Measurements from ENCODE around the gene TMEM214. TPM values are rescaled to one million over a fixed set of nuclear protein-coding genes. Genes with fewer than 3 reads are reported as not detected.

TMEM214 gene, protein sequence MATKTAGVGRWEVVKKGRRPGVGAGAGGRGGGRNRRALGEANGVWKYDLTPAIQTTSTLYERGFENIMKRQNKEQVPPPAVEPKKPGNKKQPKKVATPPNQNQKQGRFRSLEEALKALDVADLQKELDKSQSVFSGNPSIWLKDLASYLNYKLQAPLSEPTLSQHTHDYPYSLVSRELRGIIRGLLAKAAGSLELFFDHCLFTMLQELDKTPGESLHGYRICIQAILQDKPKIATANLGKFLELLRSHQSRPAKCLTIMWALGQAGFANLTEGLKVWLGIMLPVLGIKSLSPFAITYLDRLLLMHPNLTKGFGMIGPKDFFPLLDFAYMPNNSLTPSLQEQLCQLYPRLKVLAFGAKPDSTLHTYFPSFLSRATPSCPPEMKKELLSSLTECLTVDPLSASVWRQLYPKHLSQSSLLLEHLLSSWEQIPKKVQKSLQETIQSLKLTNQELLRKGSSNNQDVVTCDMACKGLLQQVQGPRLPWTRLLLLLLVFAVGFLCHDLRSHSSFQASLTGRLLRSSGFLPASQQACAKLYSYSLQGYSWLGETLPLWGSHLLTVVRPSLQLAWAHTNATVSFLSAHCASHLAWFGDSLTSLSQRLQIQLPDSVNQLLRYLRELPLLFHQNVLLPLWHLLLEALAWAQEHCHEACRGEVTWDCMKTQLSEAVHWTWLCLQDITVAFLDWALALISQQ
- 15.7 TPM for total RNA-seq

DNA sequence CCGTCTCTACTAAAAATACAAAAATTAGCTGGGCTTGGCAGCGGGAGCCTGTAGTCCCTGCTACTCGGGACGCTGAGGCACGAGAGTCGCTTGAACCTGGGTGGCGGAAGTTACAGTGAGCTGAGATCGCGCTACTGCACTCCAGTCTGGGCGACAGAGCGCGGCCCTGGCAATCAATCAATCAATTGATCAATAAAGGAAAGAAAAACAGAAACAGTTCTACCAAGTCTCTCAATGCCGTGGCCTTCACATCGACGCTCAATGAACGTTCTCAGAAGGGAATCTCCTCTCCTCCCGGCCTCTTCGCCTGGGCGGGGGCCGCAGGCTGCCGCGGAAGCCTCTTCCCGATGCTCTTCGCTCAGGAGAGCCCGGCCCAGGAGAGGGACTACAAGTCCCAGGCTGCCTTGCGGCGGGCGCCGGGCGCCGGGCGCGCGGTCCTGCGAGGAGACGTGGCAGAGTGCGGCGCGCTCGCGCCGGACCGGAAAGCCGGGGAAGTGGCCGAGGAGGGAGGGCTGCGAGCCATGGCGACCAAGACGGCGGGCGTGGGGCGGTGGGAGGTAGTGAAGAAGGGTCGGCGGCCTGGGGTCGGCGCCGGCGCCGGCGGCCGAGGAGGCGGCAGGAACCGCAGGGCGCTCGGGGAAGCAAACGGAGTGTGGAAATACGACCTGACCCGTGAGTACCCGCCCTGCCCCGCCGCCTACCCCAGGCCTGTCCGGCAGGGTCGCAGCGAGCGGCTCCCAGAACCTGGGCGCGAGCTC is at the start of gene TMEM214:
TSS of gene TMEM214 (plus strand) at position 471 of the 758 bp plus-strand sequence. CDS start at position 522, 51 bp downstream.

DNA sequence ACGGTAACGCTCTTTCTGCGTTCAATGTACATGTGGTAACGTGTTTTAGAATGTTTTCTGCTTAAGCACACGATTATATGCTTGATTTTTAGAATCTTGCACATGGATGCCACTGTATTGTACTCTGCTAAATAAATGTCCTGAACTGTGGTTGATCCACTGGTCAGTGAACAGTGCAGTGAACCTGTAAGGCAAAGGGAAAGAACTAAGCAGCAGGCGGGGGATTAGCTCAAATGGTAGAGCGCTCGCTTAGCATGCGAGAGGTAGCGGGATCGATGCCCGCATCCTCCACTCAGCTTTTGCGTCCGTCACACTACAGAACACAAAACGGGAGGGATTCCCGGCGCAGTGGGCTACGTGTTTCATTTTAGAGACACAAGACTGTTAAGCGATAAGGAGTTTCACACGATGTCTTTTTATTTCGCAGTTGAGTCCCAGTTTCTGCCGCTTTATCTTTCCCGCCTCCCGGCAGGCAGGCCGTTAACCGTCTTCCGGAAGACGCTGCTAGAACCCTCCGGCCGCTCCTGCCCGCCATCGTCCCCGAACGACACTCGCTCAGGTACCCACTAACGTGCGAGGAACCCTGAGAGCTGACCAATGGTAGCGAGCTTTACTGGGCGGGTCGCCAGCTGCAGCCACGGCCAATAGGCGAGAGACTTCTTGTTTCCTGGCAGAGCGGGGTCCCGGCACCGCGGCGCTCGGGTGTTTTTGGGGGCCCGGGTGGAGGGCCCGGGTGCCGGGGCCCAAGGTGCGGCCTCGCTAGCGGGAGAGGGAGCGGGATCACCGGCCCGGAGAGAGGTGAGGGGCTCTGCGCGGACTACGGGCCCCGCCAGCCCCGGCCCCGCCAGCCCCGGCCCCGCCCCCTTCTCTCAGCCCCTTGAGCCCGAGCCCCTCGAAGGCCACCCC is 18.5 kb downstream of the TMEM214 start, which contains the start of gene AGBL5:
TSS of gene AGBL5 (plus strand) at position 673 of the 906 bp plus-strand sequence. CDS start 1,291 bp downstream, outside the sequence.

DNA sequence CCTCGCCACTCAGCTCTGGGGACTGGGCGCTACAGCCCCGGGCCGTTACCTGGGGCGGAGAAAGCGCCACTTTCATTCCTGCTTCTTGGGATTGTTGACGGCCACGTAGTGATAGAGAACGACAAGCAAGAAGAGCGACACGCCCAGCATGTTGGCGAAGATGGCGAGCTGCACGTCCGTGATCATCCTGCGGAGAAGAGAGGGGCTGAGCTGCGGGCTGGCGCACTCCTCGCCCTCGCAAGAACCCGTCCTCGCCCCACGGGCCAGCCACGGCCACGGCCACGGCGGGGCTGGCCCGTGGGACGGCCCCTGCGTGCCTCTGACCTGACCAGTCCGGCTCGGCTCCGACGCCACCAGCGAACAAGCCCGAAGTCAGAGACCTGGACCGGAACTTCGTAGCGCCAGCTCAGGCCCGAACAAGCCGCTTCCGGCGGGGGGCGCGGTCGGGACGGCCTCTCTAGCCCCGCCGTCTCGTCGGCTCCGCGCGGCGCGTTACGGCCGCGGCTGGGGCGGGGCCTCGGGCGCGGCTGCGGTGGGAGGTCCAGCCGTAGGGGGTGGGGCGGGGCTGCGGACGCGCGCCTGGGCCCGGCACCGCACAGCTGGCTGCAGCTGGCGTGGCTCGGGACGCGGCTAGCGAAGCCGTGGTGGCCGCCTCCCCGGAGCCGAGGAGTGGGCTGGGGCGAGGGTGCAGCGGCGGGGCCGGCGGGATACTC is 38.7 kb downstream of the TMEM214 start, which contains the start of gene OST4:
TSS of gene OST4 (minus strand) at position 378 of the 713 bp plus-strand sequence.

DNA sequence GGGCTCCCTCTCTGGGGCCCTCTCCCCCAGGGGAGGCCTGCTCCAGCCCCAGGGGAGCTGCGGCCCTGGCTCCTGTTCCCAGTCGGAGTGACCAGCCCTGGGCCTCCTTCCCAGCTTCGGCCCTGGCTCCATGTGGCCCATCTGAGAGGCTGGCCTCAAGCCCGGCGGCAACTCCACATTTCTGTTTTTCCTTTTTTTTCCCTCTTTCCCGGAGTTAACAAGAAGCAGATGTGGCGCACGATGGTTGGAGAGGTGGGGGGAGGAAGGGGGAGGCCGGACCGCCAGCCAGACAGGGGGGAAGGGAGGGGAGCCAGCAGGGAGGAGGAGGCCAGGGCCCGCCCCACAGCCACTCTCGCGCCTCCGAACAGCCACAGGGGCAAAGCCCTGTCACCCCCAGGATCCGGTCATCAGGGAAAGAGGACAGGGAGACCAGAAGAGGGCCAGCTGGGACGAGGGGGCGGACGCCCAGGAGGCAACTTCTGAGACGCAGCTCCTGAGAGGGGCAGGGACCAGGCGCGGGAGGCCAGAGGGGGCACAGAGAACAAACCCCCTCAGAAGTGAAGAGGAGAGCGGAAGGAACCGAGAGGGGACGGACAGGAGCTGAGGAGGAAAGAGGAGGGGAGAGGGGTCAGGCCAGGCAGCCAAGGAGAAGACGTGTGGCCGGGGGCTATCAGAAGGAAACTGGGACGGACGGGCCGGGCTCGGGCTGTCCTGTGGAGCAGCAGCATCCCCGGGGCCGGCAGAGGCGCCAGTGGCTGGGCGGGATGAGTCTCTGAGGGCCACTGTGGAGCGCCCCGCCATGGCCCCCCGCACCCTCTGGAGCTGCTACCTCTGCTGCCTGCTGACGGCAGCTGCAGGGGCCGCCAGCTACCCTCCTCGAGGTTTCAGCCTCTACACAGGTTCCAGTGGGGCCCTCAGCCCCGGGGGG is 45.8 kb downstream of the TMEM214 start, which contains the start of gene EMILIN1:
TSS of gene EMILIN1 (plus strand) at position 349 of the 928 bp plus-strand sequence. CDS start at position 800, 451 bp downstream.

DNA sequence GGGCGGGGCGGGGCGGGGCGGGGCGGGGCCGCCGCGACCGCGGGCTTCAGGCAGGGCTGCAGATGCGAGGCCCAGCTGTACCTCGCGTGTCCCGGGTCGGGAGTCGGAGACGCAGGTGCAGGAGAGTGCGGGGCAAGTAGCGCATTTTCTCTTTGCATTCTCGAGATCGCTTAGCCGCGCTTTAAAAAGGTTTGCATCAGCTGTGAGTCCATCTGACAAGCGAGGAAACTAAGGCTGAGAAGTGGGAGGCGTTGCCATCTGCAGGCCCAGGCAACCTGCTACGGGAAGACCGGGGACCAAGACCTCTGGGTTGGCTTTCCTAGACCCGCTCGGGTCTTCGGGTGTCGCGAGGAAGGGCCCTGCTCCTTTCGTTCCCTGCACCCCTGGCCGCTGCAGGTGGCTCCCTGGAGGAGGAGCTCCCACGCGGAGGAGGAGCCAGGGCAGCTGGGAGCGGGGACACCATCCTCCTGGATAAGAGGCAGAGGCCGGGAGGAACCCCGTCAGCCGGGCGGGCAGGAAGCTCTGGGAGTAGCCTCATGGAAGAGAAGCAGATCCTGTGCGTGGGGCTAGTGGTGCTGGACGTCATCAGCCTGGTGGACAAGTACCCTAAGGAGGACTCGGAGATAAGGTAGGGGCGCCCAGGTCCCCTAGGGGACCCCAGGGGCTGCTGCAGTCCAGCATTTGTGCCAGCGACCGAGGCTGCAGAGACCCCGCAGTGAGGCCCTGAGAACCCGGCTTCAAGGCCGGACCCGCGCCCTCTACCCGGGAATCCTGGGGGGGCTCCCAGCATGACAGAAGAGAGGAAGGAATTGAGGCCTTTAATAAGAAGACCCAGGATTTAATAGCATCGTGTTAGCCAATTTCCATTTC is 54.2 kb downstream of the TMEM214 start, which contains the start of gene KHK:
TSS of gene KHK (plus strand) at position 49 of the 870 bp plus-strand sequence. CDS start at position 537, 488 bp downstream.

Other genes starting within 250 kb of the TMEM214 start
- 1.3 TPM for gene CENPA, start 246.9 kb upstream of the TMEM214 start, total RNA-seq
- gene DPYSL5, start 184.8 kb upstream of the TMEM214 start, total RNA-seq: 184 TPM
- 35.7 TPM for gene MAPRE3, start 62.3 kb upstream of the TMEM214 start, total RNA-seq
- gene AGBL5, start 18.7 kb downstream of the TMEM214 start, total RNA-seq: 16.3 TPM
- gene OST4, start 38.7 kb downstream of the TMEM214 start, total RNA-seq: 192 TPM
- 2.2 TPM for gene EMILIN1, start 45.6 kb downstream of the TMEM214 start, total RNA-seq
- gene KHK, start 53.8 kb downstream of the TMEM214 start, total RNA-seq: 6.9 TPM
- 29.1 TPM for gene CGREF1, start 86.2 kb downstream of the TMEM214 start, total RNA-seq
- gene ABHD1, start 90.8 kb downstream of the TMEM214 start, total RNA-seq: 0.31 TPM
- 21.9 TPM for gene PREB, start 101.7 kb downstream of the TMEM214 start, total RNA-seq
- gene PRR30, start 106.4 kb downstream of the TMEM214 start, total RNA-seq: not detected
- gene TCF23, start 116.0 kb downstream of the TMEM214 start, total RNA-seq: not detected
- 35.4 TPM for gene ATRAID, start 179.1 kb downstream of the TMEM214 start, total RNA-seq
- gene SLC5A6, start 179.3 kb downstream of the TMEM214 start, total RNA-seq: 28.8 TPM
- 20.7 TPM for gene CAD, start 184.4 kb downstream of the TMEM214 start, total RNA-seq
- 0.31 TPM for gene SLC30A3, start 230.1 kb downstream of the TMEM214 start, total RNA-seq
- not detected for gene DNAJC5G, start 242.5 kb downstream of the TMEM214 start, total RNA-seq
- gene TRIM54, start 249.5 kb downstream of the TMEM214 start, total RNA-seq: not detected